ENCODE results near the gene TRPM6. TPM values are rescaled to one million over a fixed set of nuclear protein-coding genes. Genes with fewer than 3 reads are reported as not detected.

TRPM6 gene
- total RNA-seq, 1 donor from 2014 or later = 1.2 TPM

GRCh38 chr9:74696520-74696919 is 191.2 kb downstream of the TRPM6 start:
- no peak for DNase-seq

- DNase-seq = no peak
Observed at GRCh38 chr9:74691058-74691457, 196.7 kb downstream of the TRPM6 start.

- no peak for DNase-seq
Observed at GRCh38 chr9:74683322-74683721, 204.4 kb downstream of the TRPM6 start.

- DNase-seq = no peak
Observed at GRCh38 chr9:74681906-74682305, 205.8 kb downstream of the TRPM6 start.

GRCh38 chr9:74674077-74674476 is 213.6 kb downstream of the TRPM6 start:
- DNase-seq = no peak

Other genes starting within 250 kb of the TRPM6 start
- gene C9orf40, start 65.0 kb upstream of the TRPM6 start, total RNA-seq = 4.1 and 4.7 TPM in 2 replicates
- 22.0 and 35.6 TPM in 2 replicates for gene CARNMT1, start 140.4 kb upstream of the TRPM6 start, total RNA-seq
- 36.9 and 43.7 TPM in 2 replicates for gene NMRK1, start 200.2 kb upstream of the TRPM6 start, total RNA-seq
- 115 and 126 TPM in 2 replicates for gene OSTF1, start 200.6 kb upstream of the TRPM6 start, total RNA-seq

Data from dermis blood vessel endothelial cell (primary cell).